Activated CD8-positive, alpha-beta memory T cell treated with anti-CD3 and anti-CD28 coated beads for 48 hours (primary cell): ENCODE results near the gene ASTN1.
"Not testable (repeated sequence)": the region's sequence is repeated elsewhere in the genome, so short reads cannot be mapped to it uniquely, and the experiment has no call there.

Experiments
- DNase-seq, 3 experiments: peaks; one replicate each; pipeline ENCODE4 v3.0.0-alpha.2; 2020; ENCODE audit warnings: low read depth in 2 of 3, low spot score in 2 of 3

Gene ASTN1

GRCh38 chr1:177116941-177117340 is 47.6 kb downstream of the ASTN1 start:
- no peak for DNase-seq

- no peak for DNase-seq
Observed at GRCh38 chr1:177106614-177107365, 57.7 kb downstream of the ASTN1 start.

GRCh38 chr1:177106196-177106595 is 58.3 kb downstream of the ASTN1 start:
- DNase-seq: no peak

- DNase-seq: no peak
Observed at GRCh38 chr1:177103005-177103852, 61.3 kb downstream of the ASTN1 start.

- DNase-seq: no peak
Observed at GRCh38 chr1:177092001-177092400, 72.5 kb downstream of the ASTN1 start.

GRCh38 chr1:177091040-177091439 is 73.5 kb downstream of the ASTN1 start:
- DNase-seq: no peak

- DNase-seq: no peak
Observed at GRCh38 chr1:177088966-177089365, 75.5 kb downstream of the ASTN1 start.

GRCh38 chr1:177082855-177083693 is 81.4 kb downstream of the ASTN1 start:
- DNase-seq: no peak

GRCh38 chr1:177080564-177080963 is 83.9 kb downstream of the ASTN1 start:
- DNase-seq: no peak

- DNase-seq: no peak
Observed at GRCh38 chr1:177077734-177078499, 86.6 kb downstream of the ASTN1 start.

GRCh38 chr1:177077006-177077405 is 87.5 kb downstream of the ASTN1 start:
- no peak for DNase-seq

- not testable (repeated sequence) for DNase-seq
Observed at GRCh38 chr1:177074811-177075210, 89.7 kb downstream of the ASTN1 start.

GRCh38 chr1:177069490-177069889 is 95.0 kb downstream of the ASTN1 start:
- no peak for DNase-seq

GRCh38 chr1:177067752-177068410 is 96.6 kb downstream of the ASTN1 start:
- no peak for DNase-seq

GRCh38 chr1:177065430-177065829 is 99.1 kb downstream of the ASTN1 start:
- DNase-seq: no peak

- DNase-seq: no peak
Observed at GRCh38 chr1:177063648-177064047, 100.9 kb downstream of the ASTN1 start.

- DNase-seq: no peak
Observed at GRCh38 chr1:177054542-177054941, 110.0 kb downstream of the ASTN1 start.

- no peak for DNase-seq
Observed at GRCh38 chr1:177053648-177054047, 110.9 kb downstream of the ASTN1 start.

GRCh38 chr1:177048314-177049069 is 116.0 kb downstream of the ASTN1 start:
- DNase-seq: no peak
